GM18870 (cell line): ENCODE measurements around the gene ZNF112.
"Not testable (repeated sequence)": the region's sequence is repeated elsewhere in the genome, so short reads cannot be mapped to it uniquely, and the experiment has no call there.

Experiments used
- ATAC-seq: cut with Tn5 transposase; IDR thresholded peaks from one replicate; pipeline ENCODE4 v1.9.1; 2021; ENCODE audit warnings: moderate library complexity; ENCODE audit not compliant: unreplicated experiment

Gene ZNF112

DNA sequence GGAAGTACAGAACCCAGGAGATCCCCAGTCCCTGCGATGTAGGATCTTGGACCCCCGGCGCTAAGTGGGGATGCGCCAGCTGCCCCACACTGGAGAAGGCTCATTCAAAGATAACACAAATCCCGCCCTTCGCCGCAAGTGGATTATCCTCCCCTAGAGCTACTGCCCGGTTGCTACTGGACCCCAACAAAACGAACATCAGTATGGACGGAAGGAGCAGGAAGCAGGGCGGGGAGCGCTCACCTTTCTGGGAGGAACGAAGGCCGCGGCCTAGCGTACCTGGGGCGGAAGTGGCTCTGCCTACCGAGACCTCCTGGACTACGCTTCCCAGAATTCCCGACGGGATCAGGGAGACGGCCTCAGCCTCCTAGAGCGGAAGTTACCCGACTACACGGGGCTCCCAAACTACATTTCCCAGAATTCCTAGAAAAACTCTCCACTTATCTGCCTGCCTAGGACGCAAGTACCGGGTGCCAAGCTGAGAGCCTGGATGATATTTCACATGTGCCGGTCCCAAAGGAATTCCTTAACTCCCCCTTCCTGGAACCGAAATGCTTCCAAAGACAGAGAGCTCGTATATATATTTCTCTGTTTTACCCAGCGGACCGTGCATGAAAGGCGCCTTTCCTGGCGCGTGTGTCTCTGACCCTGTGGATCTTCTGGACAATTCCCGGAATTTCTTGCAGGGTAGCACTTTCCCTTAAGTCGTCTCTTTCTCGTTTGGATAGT, at the start of gene ZNF112:
TSS of gene ZNF112 (minus strand) at position 298 of the 729 bp plus-strand sequence. CDS start 16,141 bp downstream, outside the sequence.
- no peak for ATAC-seq

DNA sequence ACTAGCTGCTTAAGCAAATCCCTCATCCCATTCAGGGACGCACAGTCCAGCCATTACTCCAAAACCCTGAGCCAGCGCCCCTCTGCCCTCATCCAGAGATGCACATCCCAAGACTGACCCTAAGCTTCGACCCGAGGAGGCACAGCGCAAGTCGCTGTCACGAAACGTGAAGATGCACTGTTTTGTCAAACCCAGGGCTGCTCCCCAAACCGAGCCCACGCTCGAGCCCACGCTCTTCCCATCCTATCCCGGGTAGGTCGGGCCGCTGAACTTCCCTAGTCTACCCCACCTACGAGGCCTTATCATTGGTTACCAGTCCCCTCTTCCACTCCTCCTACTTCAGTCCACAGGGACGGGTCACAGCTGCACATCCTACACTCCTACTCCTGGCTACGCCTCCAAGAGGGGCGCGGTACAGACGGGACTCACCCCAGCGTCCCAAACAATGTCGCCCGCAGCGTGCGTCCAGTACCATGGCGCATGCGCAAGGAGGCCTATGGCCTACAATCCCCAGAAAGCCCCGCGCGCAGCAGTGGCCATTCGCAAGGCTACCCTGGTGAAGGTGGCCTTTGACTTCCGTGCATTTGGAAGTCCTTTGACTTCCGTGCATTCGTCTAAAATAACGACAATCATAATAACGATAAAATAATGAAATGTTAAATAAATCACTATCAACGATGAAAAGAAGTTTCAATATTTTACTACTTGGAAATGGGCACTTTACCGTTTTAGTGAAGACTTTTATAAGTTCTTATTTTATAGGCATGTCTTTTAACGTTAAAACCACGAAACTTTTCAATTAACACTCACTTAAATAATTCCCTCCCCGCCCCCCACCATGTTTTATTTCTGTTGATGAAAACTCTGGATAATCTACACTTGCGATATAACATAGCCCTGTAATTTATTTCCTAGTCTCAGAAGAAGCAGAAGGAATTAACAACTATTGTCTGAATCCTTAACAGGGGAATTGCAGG, 44.9 kb upstream of the ZNF112 start, which contains the start of gene ZNF285:
TSS of gene ZNF285 (minus strand) at position 470 of the 977 bp plus-strand sequence. CDS start 4,395 bp downstream, outside the sequence.
- ATAC-seq, result no peak

DNA sequence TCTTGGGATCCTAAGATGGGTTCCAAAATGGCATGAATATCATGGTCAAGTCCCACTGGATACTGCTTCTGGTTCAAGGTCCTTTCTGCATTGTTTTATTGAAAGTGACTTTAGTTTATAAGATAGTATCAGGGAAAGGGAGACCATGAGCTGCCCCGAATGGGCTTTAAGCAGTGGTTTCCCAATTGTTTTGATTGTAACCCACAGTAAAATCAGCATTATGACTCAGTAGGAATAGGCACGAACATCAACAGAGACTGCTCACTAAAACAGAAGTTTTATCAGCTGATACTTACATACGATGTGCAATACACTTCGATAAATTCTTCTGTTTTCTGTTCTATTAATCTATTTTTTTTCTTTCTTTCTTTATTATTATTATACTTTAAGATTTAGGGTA, 32.8 kb upstream of the ZNF112 start:
- ATAC-seq, result not testable (repeated sequence)

DNA sequence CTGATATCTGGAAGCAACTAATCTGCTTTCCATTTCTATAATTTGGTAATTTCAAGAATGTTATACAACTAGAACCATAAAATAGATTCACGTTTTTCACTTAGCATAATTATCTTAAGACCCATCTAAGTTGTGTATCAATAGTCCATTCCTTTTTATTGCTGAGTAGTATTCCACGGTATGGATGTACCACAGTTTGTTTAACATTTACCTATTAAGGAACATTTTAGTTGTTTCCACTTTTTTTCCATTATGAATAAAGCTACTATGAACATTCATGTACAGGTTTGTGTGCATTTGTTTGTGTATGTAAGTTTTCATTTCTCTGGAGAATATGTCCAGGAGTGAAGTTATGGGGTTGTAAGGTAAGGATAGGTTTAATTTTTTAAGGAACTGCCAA, 18.3 kb upstream of the ZNF112 start:
- ATAC-seq, result no peak

DNA sequence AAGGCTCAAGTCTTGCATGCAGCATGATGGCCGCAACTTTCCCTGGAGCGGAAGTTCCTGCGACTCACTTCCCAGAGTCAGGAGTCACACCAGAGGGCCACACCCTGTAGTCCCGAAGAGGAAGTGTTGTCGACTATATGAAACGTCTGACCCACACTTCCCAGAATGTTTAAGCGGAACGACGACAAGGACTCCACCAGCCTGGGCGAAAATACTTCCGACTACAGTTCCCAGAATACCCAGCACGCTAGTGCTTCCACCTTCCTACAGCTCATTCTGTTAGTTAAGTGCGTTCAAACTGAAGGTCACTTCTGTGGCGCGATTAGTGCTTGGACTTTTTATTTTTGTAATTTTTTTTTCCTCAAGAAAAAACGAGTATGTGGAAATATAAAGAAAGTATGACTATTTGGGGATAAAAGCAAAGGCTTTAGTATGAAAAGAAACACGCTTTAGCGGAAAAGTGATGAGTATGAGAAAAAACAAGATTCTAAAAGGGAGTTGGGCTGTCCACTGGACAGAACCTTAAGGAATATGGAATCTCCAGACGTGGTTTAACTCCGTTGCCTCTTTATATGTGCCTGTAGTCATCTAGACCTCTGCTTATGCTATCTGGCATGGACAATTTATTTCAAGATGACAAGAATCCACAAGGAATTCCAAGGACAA, 15.5 kb upstream of the ZNF112 start:
- ATAC-seq, result no peak

DNA sequence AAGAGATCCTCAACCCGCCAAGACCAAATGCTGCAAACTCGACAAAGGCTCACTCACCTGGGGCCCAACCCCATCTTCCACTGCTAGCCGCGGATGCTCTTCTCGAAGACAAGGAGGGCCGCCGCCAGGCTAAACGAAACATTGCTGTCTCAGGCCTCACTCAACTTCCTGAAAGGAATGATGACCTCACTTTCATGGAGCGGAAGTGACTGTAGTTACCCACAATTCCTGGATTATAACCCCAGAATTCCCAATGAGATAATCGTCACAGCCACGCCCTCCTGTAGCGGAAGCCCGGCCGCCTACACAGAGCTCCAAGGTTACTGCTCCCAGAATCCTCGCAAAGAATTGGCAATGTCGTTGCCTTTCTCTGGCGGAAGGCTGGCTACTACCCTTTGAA, 10.5 kb upstream of the ZNF112 start:
- ATAC-seq, result no peak

DNA sequence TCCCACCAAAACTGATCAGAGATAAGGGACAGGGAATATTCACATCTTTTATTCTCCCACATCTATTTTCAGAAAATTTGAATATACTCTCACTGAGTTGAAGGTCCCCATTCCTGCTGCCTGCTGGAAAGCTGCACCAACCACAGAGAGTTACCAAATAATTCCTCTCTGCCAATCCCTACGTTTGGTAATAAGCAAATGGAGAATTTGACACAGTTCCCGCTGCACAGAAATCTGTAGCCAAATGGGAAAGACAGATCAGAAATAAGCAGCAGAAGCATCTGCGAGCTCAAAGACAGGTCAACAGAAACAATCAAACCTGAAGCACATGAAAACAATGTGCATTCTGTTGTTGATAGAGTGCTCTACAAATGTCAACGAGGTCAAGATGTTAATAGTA, 9.9 kb downstream of the ZNF112 start:
- no peak for ATAC-seq

DNA sequence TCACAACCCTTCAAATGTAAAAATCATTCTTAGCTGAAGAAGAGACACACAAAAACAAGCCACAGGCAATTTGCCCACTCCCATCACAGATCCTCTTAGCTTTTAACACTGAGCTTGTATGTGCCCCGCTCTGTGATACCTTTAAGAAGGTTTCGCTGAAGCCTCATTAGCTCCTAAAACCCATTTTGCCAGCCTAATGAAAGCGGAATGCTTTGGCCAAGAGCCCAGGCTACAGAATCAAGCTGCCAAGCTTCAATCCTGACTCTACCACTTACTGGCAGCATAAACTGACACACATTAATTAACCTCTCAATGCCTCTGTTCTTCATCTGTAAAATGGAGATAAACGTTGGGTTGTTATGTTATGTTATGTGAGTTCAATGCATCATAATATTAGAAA, 10.5 kb downstream of the ZNF112 start:
- no peak for ATAC-seq

DNA sequence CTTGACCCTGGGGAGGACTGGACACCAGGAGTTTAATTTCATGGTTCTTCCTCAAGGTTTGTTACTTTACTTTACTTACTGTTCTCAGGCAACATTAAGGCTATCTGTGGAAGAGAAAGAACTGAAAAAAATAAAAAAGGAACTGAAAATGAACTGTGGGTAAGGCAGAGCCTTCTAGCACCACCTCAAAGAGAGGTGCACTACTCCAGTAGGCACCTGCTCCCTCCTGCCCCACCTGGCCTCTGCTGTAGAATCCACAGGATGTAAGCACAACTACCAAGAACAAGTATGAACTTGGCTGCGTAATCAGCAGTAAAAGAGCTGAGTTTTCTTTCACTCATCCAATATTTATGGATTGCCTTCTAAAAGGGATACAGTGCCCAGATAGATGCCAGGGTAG, 12.2 kb downstream of the ZNF112 start:
- ATAC-seq, result no peak

DNA sequence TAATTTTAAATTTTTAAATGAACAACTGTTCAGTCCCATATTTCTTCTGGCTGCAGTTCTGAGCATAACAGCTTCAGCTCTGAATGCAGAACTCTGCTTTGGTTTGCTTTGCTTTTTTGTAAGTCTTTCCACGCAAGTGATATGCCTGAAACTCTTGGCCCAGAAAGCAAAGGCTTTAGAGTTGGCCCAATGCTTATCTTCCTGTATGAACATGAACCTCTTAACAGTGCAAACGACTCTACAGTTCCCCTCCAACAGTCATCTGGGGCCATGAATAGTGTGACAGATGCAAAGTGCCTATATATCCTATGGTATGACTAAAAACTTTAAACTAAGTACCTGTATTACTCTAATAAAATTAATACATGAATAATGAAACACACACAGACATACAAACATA, 14.7 kb downstream of the ZNF112 start:
- ATAC-seq, result no peak

DNA sequence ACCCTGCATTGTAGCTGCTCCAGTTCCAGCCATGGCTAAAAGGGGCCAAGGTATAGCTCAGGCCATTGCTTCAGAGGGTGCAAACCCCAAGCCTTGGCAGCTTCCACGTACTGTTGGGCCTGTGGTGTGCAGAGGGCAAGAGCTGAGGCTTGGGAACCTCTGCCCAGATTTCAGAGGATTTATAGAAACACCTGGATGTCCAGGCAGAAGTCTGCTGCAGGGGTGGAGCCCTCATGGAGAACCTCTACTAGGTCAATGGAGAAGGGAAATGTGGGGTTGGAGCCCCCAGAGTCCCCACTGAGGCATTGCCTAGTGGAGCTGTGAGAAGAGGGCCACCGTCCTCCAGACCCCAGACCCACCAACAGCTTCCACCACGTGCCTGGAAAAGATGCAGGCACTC, 21.8 kb downstream of the ZNF112 start:
- not testable (repeated sequence) for ATAC-seq

DNA sequence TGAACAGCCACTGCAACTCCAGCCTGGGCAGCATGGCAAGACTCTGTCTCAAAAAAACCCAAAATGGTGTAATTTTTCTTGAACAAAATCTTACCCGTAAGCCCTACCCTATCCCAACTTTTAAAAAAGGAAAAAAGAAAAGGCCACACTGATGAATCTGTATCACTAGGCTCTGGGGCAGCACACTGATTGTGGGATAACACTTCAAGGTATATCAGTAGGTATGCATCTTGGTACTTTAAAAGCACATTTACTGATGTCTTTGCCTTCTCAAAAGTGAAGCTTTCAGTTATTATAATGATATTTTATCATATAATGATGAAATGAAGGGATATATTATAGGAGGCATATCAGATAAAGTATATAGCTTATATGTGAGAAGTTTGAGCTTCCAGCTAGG, 24.3 kb downstream of the ZNF112 start:
- ATAC-seq, result no peak

DNA sequence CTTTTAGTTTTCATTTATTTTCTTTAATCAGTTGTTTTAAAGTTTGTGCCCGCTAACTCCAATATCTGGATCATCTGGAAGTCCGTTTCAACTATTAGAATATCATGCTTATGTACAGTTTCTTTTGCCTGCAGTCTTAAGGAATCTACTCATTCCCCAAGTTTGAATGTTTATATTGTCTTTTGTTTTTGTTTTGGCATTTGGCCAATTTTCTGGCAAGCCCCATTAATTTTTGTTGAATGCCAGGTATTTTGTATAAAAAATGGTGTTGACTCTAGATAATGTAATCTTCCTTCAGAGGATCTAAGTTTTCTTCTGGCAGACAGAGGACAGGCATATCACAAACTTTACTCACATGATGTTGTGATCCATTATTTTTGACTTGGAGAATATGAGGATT, 40.6 kb downstream of the ZNF112 start:
- no peak for ATAC-seq

DNA sequence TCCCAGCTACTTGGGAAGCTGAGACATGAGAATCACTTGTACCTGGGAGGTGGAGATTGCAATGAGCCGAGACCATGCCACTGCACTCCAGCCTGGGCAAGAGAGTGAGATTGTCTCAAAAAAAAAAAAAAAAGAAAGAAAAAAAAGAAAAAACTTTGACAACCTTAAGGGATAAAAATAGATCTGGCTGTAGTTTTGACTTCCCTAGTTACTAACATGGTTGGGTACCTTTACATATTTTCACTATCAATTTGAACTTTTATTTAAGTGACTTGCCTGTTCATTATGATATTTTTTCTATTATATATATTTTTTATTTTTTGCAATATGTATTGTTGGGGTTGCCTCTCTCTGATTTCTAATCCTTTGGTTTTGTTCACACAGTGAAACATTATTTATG, 43.2 kb downstream of the ZNF112 start:
- no peak for ATAC-seq

DNA sequence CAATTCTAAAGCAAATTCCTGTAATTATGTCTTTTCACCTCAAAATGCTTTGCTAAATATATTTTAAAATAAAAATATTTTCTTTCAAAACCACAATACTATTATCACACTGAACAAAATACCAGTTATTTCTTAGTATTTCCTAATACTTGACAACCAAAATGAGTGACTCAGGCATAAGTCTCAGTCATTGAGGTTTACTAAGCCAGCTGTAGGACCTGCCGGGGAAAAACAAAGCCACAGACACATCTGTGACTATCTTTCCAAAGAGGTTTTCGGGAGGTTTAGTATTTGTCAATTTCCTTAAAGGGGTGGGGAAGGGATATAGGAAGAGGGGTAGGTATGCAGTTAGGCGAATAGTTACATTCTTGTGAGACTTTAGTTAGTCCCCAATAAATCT, 48.5 kb downstream of the ZNF112 start:
- no peak for ATAC-seq

DNA sequence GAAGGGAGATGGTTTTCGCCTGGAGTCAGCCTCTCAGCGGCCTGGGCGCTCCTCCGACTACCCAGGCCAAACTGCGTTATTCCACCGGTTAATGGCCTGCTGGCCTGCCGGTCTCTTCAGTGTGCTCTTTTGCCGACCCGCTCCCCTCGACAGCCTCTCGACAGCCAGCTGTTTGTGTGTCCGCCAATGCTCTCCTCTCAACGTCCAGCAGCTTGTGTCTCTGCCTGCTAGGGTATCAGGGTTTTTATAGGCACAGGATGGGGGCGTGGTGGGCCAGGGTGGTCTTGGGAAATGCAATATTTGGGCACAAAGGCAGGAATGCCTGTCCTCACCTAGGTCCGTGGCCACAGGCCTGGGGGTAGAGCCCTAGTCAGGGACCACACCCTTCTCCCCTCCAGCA, 50.2 kb downstream of the ZNF112 start:
- ATAC-seq, result no peak

DNA sequence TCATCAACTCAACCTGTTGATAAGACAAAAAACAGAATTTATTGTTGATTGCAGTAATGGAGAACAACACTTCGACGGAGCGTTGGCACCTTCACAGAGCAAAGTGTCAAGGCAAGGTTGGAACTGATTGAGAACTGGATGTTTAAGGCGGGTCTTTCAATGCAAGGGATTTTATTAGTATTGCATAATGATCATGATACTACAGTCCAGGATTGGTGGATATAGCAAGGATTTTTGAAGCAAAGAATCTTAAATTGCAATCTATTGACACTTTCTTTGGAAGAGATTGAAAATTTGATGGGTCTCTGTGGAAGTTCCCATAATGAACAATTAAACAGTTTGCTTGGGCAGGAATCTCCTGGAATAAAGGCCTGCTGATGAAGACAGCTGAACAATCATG, 51.0 kb downstream of the ZNF112 start:
- ATAC-seq, result no peak

DNA sequence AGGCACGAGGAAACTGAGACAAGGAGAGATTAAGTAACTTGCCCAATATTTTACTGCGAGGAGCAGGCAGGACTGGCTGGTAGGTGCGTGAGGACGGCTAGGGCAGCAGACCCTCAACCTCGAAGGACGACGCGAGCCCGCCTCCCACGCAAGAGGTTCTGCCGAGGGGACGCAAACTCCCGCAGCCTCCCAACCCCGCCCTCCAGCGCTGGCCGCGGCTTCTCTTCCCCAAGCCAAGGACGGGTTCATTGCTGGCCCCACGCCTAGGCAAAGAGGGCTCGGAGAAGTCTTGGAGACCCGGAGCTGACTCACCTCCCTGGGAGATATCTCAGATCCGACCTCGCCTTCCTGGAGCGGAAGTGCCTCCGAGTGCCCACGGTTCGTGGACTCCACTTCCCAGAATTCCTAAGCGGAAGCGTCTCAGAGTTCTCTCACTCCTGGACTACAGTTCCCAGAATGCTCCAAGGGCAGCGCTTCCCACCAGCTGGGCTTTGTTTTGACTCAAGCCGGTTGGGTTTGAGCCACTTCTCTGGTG, 51.8 kb downstream of the ZNF112 start, which contains the start of gene ZNF235:
TSS of gene ZNF235 (minus strand) at position 367 of the 535 bp plus-strand sequence. CDS start 1,621 bp downstream, outside the sequence.
- ATAC-seq, result peak; percentile 85

DNA sequence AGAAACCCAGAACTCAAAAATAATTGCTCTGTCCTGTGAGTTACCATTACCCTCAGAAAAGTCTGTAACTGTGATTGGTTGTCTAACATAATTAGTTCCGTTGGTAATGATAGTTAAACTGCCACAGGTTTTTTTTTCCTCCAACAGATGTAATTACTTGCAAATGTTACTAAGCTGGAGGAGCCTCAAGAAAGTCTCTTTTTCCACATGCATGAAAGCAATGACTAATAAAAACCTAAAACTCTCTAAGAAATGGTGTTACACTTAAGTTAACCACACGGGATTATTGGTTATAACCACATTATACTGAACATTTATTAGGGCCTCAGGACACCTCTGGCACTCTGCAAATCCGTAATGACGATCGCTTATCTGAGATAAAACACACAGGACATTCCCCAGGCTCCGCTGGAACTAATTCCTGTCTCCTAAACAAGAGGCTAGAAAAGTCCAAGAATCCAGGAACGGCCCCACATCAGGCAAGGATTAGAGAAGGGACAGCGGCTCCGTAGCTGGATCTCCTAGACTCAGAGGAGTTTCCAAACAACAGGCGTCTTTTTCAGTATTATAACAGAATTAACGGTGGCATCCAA, 52.4 kb downstream of the ZNF112 start:
- no peak for ATAC-seq

DNA sequence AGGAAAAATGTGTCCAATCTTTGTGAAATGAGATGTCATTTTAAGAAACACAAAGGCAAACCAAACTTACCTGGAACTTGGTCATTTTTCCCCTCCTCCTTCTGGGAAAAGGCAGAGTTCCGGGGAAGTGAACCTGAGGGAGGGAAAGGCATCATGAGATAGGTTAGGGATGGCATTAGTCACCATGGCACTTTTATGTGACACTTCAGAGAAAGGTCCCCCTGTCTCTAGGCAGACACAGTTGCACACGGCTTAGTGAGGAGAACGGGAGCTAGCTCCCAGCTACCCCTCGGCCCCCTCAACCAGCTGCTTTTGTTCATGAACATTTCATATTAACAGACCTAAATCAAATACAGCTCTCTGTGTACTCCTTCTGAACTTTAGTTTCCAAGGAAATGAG, 53.2 kb downstream of the ZNF112 start:
- ATAC-seq, result no peak

DNA sequence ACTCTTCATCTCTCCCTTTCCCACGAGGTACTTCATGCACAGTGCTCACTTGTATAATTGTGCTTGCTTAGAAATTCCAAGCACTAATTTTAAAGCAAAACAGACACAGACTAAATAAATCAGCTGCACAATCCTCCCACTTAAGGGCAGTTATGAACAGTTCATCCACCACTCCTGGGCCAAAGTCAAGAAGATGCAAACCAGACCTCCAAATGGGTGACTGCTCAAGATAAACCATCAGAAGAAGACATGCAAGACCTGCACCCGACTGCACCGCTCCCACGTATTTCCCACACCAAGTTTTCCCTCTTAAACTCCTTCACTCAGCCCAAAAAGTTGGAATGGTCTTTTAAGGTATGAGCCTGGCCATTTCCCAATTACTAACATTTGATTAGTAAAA, 71.5 kb downstream of the ZNF112 start:
- no peak for ATAC-seq
